Type B pancreatic cell (in vitro differentiated cells): ENCODE results near the gene PINLYP. TPM values are rescaled to one million over a fixed set of nuclear protein-coding genes. Genes with fewer than 3 reads are reported as not detected.

ENCODE experiments used
- DNase-seq: peaks from one replicate; pipeline ENCODE4 v3.0.0; 2021; ENCODE audit warnings: mixed read lengths; ENCODE audit not compliant: unreplicated experiment; ENCODE audit errors: extremely low spot score
- H3K27ac Mint-ChIP-seq: 2 replicates; pipeline ENCODE4 v1.8.0; 2021; ENCODE audit warnings: mild to moderate bottlenecking, mixed read lengths
- H3K27me3 Mint-ChIP-seq: 2 replicates; pipeline ENCODE4 v1.8.0; 2021; ENCODE audit warnings: mixed read lengths
- H3K36me3 Mint-ChIP-seq: 2 replicates; pipeline ENCODE4 v1.8.0; 2021; ENCODE audit warnings: mixed read lengths
- H3K4me1 Mint-ChIP-seq: one replicate; pipeline ENCODE4 v1.8.0; 2021; ENCODE audit warnings: mixed read lengths; ENCODE audit not compliant: unreplicated experiment
- H3K4me3 Mint-ChIP-seq: 2 replicates; pipeline ENCODE4 v1.8.0; 2021; ENCODE audit warnings: mild to moderate bottlenecking, mixed read lengths
- H3K9me3 Mint-ChIP-seq: 2 replicates; pipeline ENCODE4 v1.8.0; 2021; ENCODE audit warnings: mixed read lengths
- total RNA-seq: library from RNA; stranded (reverse); gene quantifications from 2 replicates; pipeline ENCODE4 v1.2.1, GENCODE V29; 2021; ENCODE audit warnings: low replicate concordance
- TF ChIP-seq, protein P1 (sequence below): fragments of 200-600 bp; sonication (generic); conservative IDR thresholded peaks from 2 replicates; pipeline ENCODE4 v1.5.0; 2021; ENCODE audit warnings: antibody characterized with exemption, mild to moderate bottlenecking

PINLYP gene
- total RNA-seq, 1 donor from 2014 or later = 6.0 TPM

DNA sequence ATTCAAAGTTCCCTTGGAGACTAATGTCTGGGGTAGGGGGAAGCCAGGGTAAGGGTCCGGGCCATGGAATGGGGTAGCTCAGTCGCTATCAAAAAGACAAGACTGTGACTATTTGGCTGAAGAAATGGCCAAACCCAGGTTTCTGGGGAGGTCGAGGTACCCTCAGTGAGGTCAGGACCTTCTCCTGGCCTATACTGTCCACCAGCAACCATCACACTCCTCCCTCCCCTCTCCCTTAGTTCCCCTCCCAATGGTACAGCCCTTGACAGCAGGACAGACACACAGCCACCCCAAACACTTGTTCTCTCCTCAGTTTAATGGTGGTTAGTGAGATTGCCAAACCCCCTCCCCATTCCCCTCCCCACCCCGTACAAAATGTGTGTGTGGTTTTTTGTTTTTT, 46.5 kb downstream of the PINLYP start:
- H3K4me3 Mint-ChIP-seq = no peak overlapping the region
- H3K27me3 Mint-ChIP-seq = no peaks in the 10 kb centered on the region
- DNase-seq = no peak
- H3K9me3 Mint-ChIP-seq = no peaks in the 10 kb centered on the region
- peaks cover 15% of the 10 kb centered on the region for H3K36me3 Mint-ChIP-seq
- TF ChIP-seq, protein P1, sequence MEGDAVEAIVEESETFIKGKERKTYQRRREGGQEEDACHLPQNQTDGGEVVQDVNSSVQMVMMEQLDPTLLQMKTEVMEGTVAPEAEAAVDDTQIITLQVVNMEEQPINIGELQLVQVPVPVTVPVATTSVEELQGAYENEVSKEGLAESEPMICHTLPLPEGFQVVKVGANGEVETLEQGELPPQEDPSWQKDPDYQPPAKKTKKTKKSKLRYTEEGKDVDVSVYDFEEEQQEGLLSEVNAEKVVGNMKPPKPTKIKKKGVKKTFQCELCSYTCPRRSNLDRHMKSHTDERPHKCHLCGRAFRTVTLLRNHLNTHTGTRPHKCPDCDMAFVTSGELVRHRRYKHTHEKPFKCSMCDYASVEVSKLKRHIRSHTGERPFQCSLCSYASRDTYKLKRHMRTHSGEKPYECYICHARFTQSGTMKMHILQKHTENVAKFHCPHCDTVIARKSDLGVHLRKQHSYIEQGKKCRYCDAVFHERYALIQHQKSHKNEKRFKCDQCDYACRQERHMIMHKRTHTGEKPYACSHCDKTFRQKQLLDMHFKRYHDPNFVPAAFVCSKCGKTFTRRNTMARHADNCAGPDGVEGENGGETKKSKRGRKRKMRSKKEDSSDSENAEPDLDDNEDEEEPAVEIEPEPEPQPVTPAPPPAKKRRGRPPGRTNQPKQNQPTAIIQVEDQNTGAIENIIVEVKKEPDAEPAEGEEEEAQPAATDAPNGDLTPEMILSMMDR = no peak
- H3K27ac Mint-ChIP-seq = no peak overlapping the region
- H3K4me1 Mint-ChIP-seq = peaks cover 20% of the 10 kb centered on the region

DNA sequence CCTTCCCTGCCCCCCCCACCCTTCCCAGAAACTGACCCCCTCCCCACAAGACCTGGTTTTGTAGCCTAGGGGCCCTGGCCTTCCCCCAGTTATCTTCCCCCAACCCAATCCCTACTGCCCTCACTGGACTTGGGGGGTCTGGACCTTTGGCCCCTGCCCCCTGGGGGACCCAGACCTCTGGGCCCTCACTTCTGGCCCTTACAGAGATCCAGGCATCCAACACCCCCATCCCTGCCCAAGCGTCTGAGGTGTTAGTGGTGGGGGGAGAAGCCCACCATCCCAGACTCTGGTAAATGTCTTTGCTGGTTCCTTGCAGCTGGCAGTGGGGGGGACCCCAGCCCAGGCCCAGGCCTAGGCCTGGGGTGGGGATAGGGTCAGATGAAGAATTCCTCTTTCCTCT, 47.4 kb downstream of the PINLYP start:
- no peak overlapping the region for H3K27ac Mint-ChIP-seq
- no peak overlapping the region for H3K4me3 Mint-ChIP-seq

DNA sequence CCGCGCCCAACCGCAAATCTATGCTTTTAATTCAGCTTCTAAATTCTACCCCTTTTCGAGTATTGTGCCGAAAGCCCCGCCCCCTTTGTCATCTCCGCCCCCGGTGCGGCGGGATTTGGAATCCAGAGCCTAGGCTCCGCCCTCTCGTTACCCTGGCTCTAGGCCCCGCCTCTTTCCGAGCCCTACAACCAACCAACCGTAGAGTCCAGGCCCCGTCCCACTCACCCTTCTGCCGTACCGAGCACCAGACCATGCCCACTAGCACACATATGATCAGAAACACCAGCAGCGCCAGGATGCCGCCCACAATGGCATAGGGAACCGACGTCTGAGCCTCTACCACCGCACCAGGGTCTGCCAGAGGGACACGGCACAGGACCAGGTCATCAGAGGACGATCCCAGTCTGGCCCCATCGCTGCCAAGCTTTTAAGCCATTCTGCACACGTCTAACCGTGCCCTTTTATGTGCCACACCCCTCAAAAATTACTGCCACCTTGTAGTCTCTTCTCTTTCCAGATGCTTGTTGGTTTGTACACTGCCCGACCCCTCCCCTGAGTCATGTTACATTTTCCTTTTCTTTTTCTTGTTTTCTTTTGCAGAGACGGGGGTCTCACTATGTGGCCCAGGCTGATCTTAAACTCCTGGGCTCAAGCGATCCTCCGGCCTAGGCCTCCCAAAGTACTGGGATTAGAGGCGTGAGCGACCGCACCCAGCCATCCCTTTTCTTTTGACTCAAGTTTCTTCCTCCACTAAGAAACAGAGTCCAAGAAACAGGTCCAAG, 48.5 kb downstream of the PINLYP start:
- Mint-ChIP-seq H3K4me1 (peaks cover 16% of the 10 kb centered on the region), H3K27me3 (no peaks in the 10 kb centered on the region), H3K9me3 (no peaks in the 10 kb centered on the region), H3K36me3 (peaks cover 19% of the 10 kb centered on the region), H3K4me3 (no peak overlapping the region), H3K27ac (peak overlapping the region; percentile 16)
- DNase-seq = no peak
- TF ChIP-seq, protein P1 = no peak

More for the DNA sequence above, 47.4 kb downstream of the PINLYP start:
- Mint-ChIP-seq H3K36me3 (peaks cover 19% of the 10 kb centered on the region), H3K27me3 (no peaks in the 10 kb centered on the region), H3K4me1 (peaks cover 20% of the 10 kb centered on the region), H3K9me3 (no peaks in the 10 kb centered on the region)
- no peak for DNase-seq
- TF ChIP-seq, protein P1 = no peak

DNA sequence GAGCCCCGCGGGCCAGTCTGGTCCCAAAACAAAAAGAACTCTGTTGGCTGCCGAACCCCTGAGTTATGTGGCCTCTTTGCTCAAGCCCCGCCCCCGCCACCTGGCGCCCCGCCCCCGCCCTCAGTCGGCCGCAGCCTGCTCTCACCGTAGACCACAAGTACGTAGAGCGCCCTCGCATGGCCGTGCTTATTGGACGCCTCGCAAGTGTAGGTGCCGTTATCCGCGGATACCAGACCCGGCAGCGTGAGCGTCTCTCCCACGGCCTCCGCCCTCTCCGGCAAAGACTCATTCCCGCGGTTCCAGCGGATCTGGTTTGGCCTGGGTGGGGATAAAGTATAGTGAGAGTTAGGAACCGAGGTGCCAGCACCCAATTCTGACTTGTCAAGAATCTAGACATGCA, 49.3 kb downstream of the PINLYP start:
- Mint-ChIP-seq H3K4me1 (peaks cover 13% of the 10 kb centered on the region), H3K9me3 (no peaks in the 10 kb centered on the region), H3K27me3 (no peaks in the 10 kb centered on the region), H3K27ac (no peak overlapping the region), H3K36me3 (peaks cover 19% of the 10 kb centered on the region), H3K4me3 (no peak overlapping the region)
- DNase-seq = no peak
- TF ChIP-seq, protein P1 = no peak

DNA sequence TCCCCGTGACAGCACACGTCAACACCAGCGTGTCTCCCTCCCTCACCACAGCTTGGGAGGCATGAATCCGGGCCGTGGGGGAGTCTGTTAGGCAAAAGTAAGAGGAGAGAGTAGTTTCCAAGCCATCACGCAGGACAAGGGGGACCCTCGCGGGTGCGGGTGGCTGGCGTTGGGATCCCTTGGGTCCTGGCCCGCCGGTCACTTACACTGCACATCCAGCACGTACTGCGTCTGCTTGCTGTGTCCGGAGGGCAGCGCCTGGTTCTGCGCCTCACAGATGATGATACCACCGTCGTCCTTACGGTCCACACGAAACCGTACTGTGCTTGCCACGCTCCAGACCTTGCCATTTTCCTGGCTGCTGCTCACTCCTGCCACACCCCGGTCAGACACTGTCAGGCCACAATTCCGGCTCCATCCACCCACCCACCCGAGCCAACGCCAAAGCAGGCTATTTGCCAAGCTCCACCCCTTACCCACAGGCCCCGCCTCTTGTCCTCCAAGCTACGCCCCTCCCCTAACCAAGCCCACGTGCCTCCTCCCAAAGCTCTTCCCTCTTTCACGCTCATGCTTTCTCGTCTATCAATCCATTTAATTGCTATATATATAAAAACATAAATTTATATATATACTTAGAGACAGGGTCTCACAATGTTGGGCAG, 50.4 kb downstream of the PINLYP start:
- no peak for DNase-seq

More for the DNA sequence above, 50.4 kb downstream of the PINLYP start:
- TF ChIP-seq, protein P1 = no peak
- Mint-ChIP-seq H3K4me1 (peaks cover 3% of the 10 kb centered on the region), H3K36me3 (peaks cover 19% of the 10 kb centered on the region), H3K27ac (no peak overlapping the region), H3K27me3 (no peaks in the 10 kb centered on the region), H3K4me3 (no peak overlapping the region), H3K9me3 (no peaks in the 10 kb centered on the region)
